GM18520 (cell line): ENCODE measurements around the gene CABP1.
"Not testable (repeated sequence)": the region's sequence is repeated elsewhere in the genome, so short reads cannot be mapped to it uniquely, and the experiment has no call there.

Source experiments
- ATAC-seq: cut with Tn5 transposase; IDR thresholded peaks from one replicate; pipeline ENCODE4 v1.9.1; 2021; ENCODE audit not compliant: unreplicated experiment

CABP1 gene

DNA sequence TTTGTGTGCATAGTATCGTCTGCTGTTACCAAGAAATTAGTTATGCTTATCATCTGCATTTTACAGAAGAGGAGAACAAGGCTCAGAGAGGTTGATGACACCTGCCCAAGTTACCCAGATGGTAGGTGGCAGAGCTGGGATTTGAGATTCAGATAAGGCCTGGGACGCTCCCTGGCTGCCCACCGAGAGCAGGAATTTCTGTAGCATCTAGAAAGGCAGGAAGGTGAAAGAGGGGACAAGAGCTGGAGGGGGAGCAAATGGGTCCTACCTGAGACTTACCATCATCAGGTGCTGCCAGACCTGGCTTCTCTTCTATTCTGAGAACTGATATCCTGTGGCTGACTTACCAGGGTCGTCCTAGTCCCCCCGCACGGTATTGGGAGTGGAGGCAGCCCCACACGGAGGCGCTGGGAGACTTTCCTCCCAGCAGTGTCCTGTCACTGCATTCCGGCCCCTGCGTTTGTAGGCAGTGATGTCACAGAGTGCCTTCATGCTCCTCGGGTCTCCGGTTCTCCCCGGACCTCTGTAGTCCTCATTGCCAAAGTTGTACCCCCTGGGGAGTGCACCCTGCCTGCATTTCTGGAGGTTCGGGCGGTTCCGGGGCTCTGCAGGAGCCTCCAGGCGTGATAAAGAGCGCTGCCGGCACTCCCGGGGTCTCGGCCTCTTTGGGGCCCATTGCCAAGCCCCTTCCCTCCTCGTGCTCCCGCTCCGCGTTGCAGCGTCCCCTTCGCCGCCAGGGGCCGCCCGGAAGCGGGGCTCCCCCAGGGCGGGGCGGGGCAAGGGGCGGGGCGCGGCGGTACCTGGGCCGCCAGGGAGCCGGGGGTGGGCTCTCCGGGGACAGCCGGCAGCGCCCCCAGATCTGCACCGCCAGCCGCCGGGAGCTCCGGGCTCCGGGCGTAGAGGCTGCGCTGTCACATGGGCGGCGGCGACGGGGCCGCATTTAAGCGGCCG lies at the start of gene CABP1:
Gene CABP1, plus strand, starts transcription at position 856 of the 951 bp plus-strand sequence. Its CDS starts 60 bp downstream, at position 916.
- ATAC-seq: no peak

DNA sequence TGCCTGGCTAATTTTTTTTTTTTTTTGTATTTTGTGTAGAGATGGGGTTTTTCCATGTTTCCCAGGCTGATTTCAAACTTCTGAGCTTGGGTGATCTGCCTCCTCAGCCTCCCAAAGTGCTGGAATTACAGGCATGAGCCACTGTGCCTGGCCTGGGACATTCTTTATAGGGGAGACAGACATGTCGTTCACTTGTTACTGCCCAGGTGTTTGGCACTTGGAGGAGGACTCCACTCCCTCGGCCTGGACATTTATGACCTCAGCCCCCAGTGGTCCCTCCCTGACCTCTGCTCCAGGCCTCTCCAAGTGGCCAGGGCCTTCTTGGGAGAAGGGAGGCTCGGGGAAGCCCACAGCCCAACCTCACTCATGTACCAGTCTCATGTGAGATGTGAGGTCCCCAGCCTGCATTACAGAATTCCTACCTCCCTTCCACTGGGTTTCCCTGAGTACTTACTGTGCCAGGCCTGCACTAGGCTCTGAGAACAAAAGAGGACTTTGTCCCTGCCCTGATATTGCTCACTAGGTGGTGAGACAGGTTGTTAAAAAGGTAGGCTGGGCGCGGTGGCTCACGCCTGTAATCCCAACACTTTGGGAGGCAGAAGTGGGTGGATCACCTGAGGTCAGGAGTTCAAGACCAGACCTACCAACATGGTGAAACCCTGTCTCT lies 49.6 kb upstream of the CABP1 start:
- no peak for ATAC-seq

DNA sequence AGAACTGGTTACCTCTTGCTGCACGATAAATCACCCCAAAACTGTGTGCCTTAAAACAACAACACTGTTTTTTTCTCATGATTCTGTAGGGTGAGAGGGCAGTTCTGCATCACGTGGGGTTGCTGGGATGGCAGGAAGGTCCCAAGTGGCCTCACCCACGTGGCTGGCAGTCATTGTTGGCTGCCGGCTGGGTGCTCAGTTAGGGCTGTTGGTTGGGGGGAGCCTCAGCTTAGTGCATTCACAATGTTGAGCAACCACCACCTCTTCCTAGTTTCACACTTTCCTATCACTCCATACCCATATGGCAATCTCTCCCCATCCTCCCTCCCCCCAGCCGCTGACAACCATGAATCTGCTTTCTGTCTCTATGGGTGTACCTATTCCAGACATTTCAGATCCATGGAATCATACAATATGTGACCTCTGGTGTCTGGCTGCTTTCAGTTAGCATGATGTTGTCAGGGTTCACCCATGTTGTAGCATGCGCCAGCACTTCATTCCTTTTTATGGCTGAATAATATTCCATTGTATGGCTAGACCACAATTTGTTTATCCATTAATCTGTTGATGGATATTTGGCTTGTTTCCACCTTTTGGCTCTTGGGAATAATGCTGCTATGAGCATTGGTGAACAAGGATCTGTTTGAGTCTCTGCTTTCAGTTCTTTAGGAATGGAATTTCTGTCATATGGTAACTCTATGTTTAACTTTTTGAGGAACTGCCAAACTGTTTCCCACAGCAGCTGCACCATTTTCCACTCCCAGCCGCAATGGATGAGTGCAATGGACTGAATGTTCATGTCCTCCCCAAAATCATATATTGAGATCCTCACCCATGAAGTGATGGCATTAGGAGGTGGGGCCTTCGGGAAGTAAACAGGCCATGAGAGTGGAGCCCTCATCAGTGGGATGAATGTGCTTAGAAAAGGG lies 48.0 kb upstream of the CABP1 start:
- no peak for ATAC-seq

DNA sequence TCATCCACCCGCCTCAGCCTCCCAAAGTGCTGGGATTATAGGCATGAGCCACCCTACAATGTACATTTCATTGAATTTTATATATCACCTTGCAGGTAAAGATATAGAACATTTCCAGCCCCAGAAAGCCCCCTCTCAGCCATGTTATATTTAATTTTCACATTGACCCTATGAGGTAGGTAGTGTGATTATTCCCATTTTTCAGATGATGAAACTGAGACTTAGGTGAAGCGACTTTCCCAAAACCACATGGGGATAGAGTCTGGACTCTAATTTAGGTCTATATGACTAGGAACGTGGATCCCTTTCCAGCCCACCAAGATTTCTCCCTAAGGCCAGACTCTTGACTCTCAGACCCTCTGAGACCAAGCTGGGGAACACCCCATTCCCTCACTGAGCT lies 43.5 kb upstream of the CABP1 start:
- ATAC-seq: no peak

DNA sequence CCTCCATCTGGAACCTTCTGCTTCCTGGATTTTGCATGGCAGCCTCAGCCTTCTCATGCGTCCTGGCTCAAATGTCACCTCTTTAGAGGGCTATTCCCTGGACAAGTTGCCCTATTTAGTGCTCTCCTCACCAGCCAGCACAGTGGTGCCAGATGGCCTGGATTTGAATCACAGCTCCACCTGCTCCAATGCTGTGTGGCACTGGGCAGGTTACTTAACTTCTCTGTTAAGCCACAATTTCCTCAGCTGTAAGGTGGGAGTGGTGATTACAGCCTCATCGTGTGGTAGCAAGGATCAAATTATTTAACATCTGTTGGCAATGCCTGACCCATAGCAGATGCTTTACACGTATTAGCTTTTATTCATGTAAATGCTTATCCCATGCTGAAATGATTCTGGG lies 42.6 kb upstream of the CABP1 start:
- no peak for ATAC-seq

DNA sequence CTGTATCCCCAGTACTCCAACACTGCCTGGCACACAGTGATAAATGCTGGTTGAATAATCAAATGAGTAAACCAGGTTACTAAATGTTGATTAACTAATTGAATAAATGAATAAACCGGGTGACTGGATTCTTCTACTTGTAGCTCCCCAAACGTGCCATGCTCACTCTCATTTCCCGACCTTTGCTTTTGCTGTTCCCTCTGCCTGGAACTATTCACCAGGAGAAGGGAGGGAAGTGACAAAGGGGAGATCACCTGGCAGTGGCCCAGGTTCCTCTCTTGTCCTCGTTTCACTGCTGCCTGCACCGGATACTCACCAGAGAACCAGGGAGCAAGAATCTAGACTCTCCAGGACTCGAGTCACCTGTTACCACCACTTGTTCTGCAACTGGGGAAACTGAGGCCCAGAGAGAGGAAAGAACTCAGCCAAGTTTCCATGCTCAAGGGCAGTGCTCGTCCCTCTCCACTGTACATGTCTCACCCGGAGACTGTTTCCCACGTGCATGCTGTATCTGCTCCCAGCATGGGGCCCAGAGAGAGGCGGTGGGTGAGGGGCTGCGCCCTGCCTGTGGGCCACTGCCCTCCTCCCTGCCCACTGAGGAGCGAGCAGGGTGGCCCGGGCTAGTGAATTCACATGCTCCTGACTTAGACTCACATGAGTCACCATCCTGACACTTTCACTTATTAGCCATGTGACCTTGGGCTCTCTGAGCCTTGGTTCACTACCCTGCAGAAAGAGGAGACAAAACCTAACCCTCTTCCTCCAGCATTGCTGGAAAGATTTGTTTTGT lies 41.6 kb upstream of the CABP1 start:
- no peak for ATAC-seq

DNA sequence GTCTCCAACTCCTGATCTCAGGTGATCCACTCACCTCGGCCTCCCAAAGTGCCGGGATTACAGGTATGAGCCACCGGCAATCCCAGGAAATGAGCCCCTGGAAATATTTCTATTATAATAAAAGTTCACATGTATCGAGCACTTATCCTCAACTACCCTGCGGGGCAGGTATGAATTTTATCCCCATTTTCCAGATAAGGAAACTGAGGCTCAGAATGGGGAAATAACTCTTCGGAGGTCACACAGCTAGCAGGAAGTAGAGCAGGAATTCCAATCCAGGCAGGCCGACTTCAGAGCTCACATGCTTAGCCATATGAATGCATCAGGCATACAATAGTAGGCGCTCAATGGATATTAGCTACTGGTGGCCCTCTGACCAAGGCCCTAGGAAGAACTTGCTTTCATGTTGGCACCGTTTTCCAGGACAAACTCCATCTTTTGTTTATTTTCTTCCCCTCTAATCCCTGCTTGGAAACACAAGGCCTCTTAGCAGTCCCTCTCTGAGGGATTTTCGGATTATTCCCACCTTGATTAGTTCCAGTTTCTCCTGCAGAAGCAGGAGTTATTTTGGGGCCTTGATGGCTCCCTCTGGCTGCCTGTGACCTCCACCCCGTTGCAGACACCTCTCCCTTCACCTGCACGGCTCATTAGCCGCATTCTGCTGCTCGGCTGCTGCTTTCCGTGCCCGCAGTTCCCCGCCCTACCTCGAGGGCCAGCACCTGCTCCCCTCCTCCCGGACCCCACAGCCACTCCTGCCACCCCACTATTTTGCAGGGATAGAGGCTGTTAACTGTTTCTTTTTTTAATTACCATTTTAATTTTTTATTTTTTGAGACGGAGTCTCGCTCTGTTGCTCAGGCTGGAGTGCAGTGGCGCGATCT lies 40.5 kb upstream of the CABP1 start:
- ATAC-seq: no peak

DNA sequence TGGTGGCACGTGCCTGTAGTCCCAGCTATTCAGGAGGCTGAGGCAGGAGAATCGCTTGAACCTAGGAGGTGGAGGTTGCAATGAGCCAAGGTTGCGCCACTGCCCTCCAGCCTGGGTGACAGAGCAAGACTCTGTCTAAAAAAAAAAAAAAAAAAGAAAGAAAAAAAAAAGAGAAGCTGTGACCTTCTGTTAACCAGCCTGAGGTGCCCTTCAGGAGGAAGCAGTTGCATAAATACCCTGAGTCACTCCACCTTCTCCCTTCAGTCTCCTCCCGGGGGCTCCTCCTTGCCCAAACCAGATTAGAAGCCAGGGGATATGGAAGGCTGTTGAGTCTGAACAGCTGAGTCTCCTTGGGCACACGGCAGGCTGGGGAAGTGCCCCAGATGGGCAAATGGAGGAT lies 38.0 kb upstream of the CABP1 start:
- ATAC-seq: not testable (repeated sequence)

DNA sequence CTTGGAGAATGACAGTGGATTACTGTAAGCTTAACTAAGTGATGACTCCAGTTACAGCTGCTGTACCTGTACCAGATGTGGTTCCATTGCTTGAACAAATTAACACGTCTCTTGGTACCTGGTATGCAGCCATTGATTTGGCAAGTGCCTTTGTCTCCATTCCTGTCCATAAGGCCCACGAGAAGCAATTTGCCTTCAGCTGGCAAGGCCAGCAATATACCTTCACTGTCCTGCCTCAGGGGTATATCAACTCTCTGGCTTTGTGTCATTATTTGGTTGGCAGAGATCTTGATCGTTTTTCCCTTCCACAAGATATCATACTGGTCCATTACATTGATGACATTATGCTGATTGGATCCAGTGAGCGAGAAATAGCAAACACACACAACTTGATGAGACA lies 29.9 kb upstream of the CABP1 start:
- ATAC-seq: no peak

DNA sequence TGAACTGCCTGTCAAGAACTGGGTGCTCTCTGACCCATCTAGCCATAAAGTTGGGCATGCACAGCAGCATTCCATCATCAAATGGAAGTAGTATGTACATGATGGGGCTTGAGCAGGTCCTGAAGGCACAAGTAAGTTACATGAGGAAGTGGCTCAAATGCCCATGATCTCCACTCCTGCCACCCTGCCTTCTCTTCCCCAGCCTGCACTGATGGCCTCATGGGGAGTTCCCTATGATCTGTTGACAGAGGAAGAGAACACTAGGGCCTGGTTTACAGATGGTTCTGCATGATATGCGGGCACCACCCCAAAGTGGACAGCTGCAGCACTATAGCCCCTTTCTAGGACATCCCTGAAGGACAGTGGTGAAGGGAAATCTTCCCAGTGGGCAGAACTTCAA lies 28.9 kb upstream of the CABP1 start:
- not testable (repeated sequence) for ATAC-seq

DNA sequence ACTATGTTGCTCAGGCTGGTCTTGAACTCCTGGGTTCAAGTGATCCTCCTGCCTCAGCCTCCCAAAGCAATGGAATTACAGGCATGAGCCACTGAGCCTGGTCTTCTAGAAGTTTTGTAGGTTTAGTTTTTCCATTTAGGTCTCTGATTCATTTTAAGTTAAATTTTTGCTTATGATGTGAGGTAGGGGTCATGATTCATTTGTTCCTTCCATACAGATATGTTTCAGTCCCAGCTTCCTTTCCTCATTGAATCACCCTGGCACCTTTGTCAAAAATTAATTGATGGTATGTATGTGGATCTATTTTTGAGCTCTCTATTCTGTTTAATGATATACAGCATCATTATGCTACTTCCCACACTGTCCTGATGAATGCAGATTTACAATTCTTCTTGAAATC lies 25.6 kb upstream of the CABP1 start:
- no peak for ATAC-seq

DNA sequence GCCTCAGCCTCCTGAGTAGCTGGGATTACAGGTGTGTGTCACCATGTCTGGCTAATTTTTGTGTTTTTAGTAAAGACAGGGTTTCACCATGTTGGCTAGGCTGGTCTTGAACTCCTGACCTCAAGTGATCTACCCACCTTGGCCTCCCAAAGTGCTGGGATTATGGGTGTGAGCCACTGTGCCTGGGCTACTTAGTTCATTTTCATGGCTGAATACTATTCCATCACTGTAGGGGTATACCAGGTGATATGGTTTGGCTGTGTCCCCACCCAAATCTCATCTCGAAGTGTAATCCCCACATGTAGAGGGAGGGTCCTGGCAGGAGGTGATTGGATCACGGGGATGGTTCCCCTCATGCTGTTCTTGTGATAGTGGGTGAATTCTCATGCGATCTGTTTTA lies 23.2 kb upstream of the CABP1 start:
- ATAC-seq: not testable (repeated sequence)

DNA sequence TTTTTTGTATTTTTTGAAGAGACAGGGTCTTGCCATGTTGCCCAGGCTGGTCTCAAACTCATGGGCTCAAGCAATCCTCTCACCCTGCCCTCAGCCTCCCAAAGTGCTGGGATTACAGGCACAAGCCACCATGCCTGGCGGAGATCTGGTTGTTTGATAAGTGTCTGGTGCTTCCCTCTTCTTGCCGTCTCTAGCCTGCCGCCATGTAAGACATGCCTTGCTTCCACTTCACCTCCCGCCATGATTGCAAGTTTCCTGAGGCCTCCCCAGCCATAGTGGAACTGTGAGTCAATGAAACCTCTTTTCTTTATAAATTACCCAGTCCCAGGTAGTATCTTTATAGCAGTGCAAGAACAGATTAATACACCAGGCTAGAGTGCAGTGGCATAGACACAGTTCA lies 22.7 kb upstream of the CABP1 start:
- not testable (repeated sequence) for ATAC-seq

DNA sequence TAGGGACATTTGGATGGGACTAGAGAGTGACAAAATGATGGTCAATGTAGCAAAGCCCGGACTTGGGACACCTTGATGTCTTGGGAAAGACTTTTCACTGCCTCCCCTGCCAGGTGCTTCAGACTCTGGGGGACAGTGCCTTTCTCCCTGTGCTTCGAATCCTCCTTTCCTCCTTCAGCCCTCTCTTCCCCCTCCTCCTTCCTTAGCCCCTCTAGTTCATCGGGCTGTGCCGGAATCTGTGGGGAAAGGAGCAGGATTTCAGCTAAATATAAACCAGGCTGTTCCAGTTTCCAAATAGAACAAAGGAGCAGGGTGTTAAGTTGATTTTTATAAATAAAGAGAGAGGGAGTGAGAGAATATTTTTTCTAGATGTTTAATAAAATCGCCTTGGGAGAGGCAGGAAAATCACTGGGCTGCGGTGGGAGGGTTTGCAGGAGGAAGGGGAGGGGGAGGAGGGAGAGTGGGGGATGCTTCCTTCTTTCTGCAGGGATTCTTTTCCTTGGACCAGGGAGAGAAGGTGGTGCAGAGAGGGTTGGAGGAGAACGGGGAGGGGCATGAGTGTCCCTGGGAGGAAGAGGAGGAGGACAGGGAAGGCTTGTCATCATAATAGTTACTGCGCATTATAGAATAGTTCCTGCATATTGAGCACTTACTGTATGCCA lies 21.3 kb upstream of the CABP1 start:
- no peak for ATAC-seq

DNA sequence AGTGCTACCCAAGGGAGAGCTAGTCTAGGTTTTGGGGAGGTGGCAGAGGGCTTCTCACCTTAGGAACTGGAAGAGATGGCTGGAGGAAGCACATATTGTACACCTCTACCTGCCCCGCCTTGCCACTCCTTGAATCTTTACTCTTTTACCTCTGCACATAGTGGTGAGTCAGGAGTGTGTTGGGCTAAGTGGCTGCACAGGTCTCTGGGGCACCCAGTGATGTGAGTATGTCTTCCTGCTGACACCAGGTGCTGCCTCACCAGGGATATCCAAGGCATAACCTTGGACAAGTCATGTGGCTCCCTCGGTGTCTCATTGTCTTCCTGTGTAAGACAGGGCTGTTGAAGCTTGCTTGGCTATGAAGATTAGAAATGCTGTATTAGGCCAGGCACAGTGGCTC lies 19.8 kb upstream of the CABP1 start:
- ATAC-seq: no peak

DNA sequence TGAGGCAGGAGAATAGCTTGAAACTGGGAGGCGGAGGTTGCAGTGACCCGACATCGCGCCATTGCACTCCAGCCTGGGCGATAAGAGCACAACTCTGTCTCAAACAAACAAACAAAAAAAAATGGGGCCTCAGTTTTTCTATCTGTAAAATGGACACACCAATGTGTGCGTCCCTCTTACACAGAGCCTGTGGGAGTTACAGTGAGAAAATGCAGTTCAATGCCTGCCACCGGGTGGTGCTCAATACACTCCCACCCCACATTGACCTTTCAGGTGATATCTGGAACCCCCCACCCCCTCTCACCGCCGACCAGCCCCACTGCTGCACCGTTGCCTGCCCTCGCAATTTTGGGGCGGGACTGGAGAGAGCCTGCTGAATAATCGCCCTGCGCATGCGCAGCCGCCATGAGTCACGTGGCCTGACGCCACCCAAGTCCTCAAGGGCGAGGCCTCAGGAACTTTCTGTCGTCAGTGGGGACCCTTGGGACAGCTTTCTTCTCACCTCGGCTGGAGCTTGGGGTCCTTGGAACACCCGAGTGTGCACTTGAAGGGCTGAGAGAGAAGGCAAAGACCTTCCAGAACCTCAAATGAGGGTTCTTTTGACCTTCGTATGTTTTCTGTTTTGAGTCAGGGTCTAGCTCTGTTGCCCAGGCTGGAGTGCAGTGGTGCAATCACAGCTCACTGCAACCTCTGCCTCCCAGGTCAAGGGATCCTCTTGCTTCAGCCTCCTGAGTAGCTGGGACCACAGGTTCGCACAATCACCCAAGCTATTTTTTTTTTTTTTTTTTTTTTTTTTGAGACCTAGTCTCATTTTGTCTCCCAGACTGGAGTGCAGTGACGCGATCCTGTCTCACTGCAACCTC lies 14.6 kb upstream of the CABP1 start:
- no peak for ATAC-seq

DNA sequence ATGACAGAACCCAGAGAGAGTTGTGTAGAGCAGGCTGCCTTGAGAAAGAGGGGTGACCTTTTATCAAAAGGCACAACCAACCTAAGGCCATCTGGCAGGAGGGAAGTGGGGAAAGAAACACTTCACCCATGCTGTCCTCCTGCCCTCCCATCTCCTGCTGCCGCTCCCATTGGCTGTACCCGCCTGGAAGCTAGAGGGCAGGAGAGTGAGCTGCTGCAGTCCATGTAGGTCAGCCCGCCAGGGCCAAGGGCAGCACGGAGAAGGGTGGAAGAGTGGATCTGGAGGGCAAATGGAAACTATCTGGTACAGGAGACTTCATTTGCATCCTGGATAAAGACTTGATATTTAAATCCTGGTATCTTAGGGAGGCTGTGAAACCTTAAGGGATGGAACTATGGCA lies 11.5 kb upstream of the CABP1 start:
- no peak for ATAC-seq
